HG03175 (cell line): ENCODE measurements around the gene NEURL2.
"Not testable (repeated sequence)": the region's sequence is repeated elsewhere in the genome, so short reads cannot be mapped to it uniquely, and the experiment has no call there.

Experiments used
- ATAC-seq: cut with Tn5 transposase; IDR thresholded peaks from one replicate; pipeline ENCODE4 v1.9.1; 2021; ENCODE audit warnings: mild to moderate bottlenecking, moderate library complexity; ENCODE audit not compliant: unreplicated experiment

Gene NEURL2

GRCh38 chr20:45901332-45901731, 10.3 kb upstream of the NEURL2 start:
- not testable (repeated sequence) for ATAC-seq

GRCh38 chr20:45899046-45899835, 8.2 kb upstream of the NEURL2 start:
- no peak for ATAC-seq

- no peak for ATAC-seq
Observed at GRCh38 chr20:45898285-45898684, 7.3 kb upstream of the NEURL2 start.

GRCh38 chr20:45897692-45898091, 6.7 kb upstream of the NEURL2 start:
- no peak for ATAC-seq

- no peak for ATAC-seq
Observed at GRCh38 chr20:45897289-45897688, 6.3 kb upstream of the NEURL2 start.

- no peak for ATAC-seq
Observed at GRCh38 chr20:45896641-45897161, 5.7 kb upstream of the NEURL2 start.

GRCh38 chr20:45894797-45895196, 3.8 kb upstream of the NEURL2 start:
- ATAC-seq: no peak

- ATAC-seq: no peak
Observed at GRCh38 chr20:45893831-45894230, 2.8 kb upstream of the NEURL2 start.

- ATAC-seq: no peak
Observed at GRCh38 chr20:45892828-45893500, 2.0 kb upstream of the NEURL2 start.

GRCh38 chr20:45892049-45892825, 1.2 kb upstream of the NEURL2 start:
- no peak for ATAC-seq

GRCh38 chr20:45890077-45890984, 677 bp downstream of the NEURL2 start:
- ATAC-seq: peak; percentile 6

GRCh38 chr20:45888681-45889080, 2.3 kb downstream of the NEURL2 start:
- no peak for ATAC-seq

GRCh38 chr20:45887346-45887715, 3.7 kb downstream of the NEURL2 start, which contains the start of gene SPATA25:
Gene SPATA25 (minus strand): TSS chr20:45887622. CDS start chr20:45887590, 32 bp downstream.
- ATAC-seq: no peak

- no peak for ATAC-seq
Observed at GRCh38 chr20:45886590-45887345, 4.2 kb downstream of the NEURL2 start.

GRCh38 chr20:45883100-45883469, 7.9 kb downstream of the NEURL2 start:
- no peak for ATAC-seq

GRCh38 chr20:45882469-45883099, 8.4 kb downstream of the NEURL2 start:
- ATAC-seq: no peak

GRCh38 chr20:45880988-45881788, 9.8 kb downstream of the NEURL2 start, which contains the start of gene ZSWIM1:
Gene ZSWIM1 (plus strand): TSS chr20:45881227. CDS start chr20:45882593, 1,366 bp downstream.
- peak; percentile 99 for ATAC-seq

GRCh38 chr20:45878076-45878761, 12.8 kb downstream of the NEURL2 start:
- no peak for ATAC-seq
